ENCODE data around the gene ARHGAP23. TPM values are rescaled to one million over a fixed set of nuclear protein-coding genes. Genes with fewer than 3 reads are reported as not detected.

The ARHGAP23 gene
- 1 to 10 TPM; 1.3 to 1.4 TPM for total RNA-seq

- ChIA-PET POLR2A (no interaction called here), CTCF (interaction anchor here (1.1 kb wide), 1 partner anchor 79 kb away, joined by 7 read pairs; no protein-coding TSS in a partner anchor)
- DNase-seq: peak; percentile 44
- Mint-ChIP-seq H3K9me3 (no peaks in the 10 kb centered on the region), H3K27ac (no peak within 1 kb of the TSS), H3K27me3 (peaks cover 22% of the 10 kb centered on the region), H3K4me1 (ENCODE audit: low read depth) (peaks cover 4% of the 10 kb centered on the region), H3K4me3 (peak within 1 kb of the TSS; percentile 24), H3K36me3 (no peaks in the 10 kb centered on the region)
- intact Hi-C loops (cut with micrococcal nuclease): no loop called here
Measured at GRCh38 chr17:38428112-38428642, at the start of gene ARHGAP23. Gene ARHGAP23, plus strand, starts transcription at chr17:38428464. Its CDS starts 22 bp downstream, at chr17:38428486.

GRCh38 chr17:38379448-38379847 is 48.8 kb upstream of the ARHGAP23 start:
- no peak overlapping the region for H3K27ac Mint-ChIP-seq
- peaks cover 16% of the 10 kb centered on the region for H3K36me3 Mint-ChIP-seq
- intact Hi-C loops (cut with micrococcal nuclease): no loop called here
- no peaks in the 10 kb centered on the region for H3K4me1 Mint-ChIP-seq (ENCODE audit: low read depth)
- POLR2A ChIA-PET: interaction anchor here (0.6 kb wide), 1 partner anchor 27 kb away, joined by 3 read pairs; no protein-coding TSS in a partner anchor
- H3K4me3 Mint-ChIP-seq: no peak overlapping the region
- H3K27me3 Mint-ChIP-seq: no peaks in the 10 kb centered on the region
- H3K9me3 Mint-ChIP-seq: no peaks in the 10 kb centered on the region
- DNase-seq: no peak
- CTCF ChIA-PET: interaction anchor here (3.2 kb wide), 1 partner anchor 30 kb away, joined by 14 read pairs; no protein-coding TSS in a partner anchor

GRCh38 chr17:38395090-38395489 is 33.2 kb upstream of the ARHGAP23 start:
- H3K36me3 Mint-ChIP-seq: peaks cover 20% of the 10 kb centered on the region
- no peak overlapping the region for H3K27ac Mint-ChIP-seq
- no peak overlapping the region for H3K4me3 Mint-ChIP-seq
- H3K4me1 Mint-ChIP-seq (ENCODE audit: low read depth): no peaks in the 10 kb centered on the region
- CTCF ChIA-PET: interaction anchor here (1.2 kb wide), 1 partner anchor 45 kb away, joined by 4 read pairs; no protein-coding TSS in a partner anchor
- intact Hi-C loops (cut with micrococcal nuclease): no loop called here
- DNase-seq: no peak
- H3K27me3 Mint-ChIP-seq: no peaks in the 10 kb centered on the region
- POLR2A ChIA-PET: no interaction called here
- no peaks in the 10 kb centered on the region for H3K9me3 Mint-ChIP-seq

GRCh38 chr17:38397227-38397626 is 31.0 kb upstream of the ARHGAP23 start:
- Mint-ChIP-seq H3K27ac (no peak overlapping the region), H3K4me1 (ENCODE audit: low read depth) (no peaks in the 10 kb centered on the region), H3K9me3 (no peaks in the 10 kb centered on the region), H3K4me3 (no peak overlapping the region), H3K27me3 (no peaks in the 10 kb centered on the region), H3K36me3 (peaks cover 23% of the 10 kb centered on the region)
- intact Hi-C loops (cut with micrococcal nuclease): no loop called here
- DNase-seq: no peak
- CTCF ChIA-PET: no interaction called here
- POLR2A ChIA-PET: no interaction called here

- H3K27ac Mint-ChIP-seq: no peak overlapping the region
- no peaks in the 10 kb centered on the region for H3K27me3 Mint-ChIP-seq
- ChIA-PET CTCF (interaction anchor here (2.0 to 2.4 kb wide), 2 partner anchors 24 to 51 kb away, joined by 7 to 12 read pairs; no protein-coding TSS in a partner anchor), POLR2A (no interaction called here)
- no peak for DNase-seq
- intact Hi-C loops (cut with micrococcal nuclease): no loop called here
- H3K9me3 Mint-ChIP-seq: no peaks in the 10 kb centered on the region
- H3K4me3 Mint-ChIP-seq: no peak overlapping the region
- H3K4me1 Mint-ChIP-seq (ENCODE audit: low read depth): no peaks in the 10 kb centered on the region
- H3K36me3 Mint-ChIP-seq: peaks cover 23% of the 10 kb centered on the region
Measured at GRCh38 chr17:38400286-38400685, 28.0 kb upstream of the ARHGAP23 start.

- intact Hi-C loops (cut with micrococcal nuclease): no loop called here
- H3K9me3 Mint-ChIP-seq: no peaks in the 10 kb centered on the region
- no peak overlapping the region for H3K27ac Mint-ChIP-seq
- H3K27me3 Mint-ChIP-seq: no peaks in the 10 kb centered on the region
- POLR2A ChIA-PET: interaction anchor here (0.9 kb wide), 1 partner anchor 52 kb away, joined by 3 read pairs; no protein-coding TSS in a partner anchor
- DNase-seq: no peak
- no peak overlapping the region for H3K4me3 Mint-ChIP-seq
- H3K4me1 Mint-ChIP-seq (ENCODE audit: low read depth): no peaks in the 10 kb centered on the region
- H3K36me3 Mint-ChIP-seq: peaks cover 15% of the 10 kb centered on the region
- CTCF ChIA-PET: interaction anchor here (1.3 to 2.4 kb wide), 3 partner anchors 22 to 79 kb away, joined by 3 to 12 read pairs (median 7); no protein-coding TSS in a partner anchor
Measured at GRCh38 chr17:38401459-38401858, 26.8 kb upstream of the ARHGAP23 start.

- Mint-ChIP-seq H3K27me3 (no peaks in the 10 kb centered on the region), H3K9me3 (no peaks in the 10 kb centered on the region), H3K27ac (no peak overlapping the region), H3K4me1 (ENCODE audit: low read depth) (no peaks in the 10 kb centered on the region), H3K36me3 (peaks cover 7% of the 10 kb centered on the region), H3K4me3 (no peak overlapping the region)
- intact Hi-C loops (cut with micrococcal nuclease): no loop called here
- ChIA-PET POLR2A (no interaction called here), CTCF (interaction anchor here (0.6 to 2.4 kb wide), 4 partner anchors 12 to 689 kb away, joined by 3 to 12 read pairs (median 6); no protein-coding TSS in a partner anchor)
- no peak for DNase-seq
Measured at GRCh38 chr17:38402897-38403296, 25.4 kb upstream of the ARHGAP23 start.

GRCh38 chr17:38403491-38403890 is 24.8 kb upstream of the ARHGAP23 start:
- no peak overlapping the region for H3K4me3 Mint-ChIP-seq
- no peak for DNase-seq
- H3K9me3 Mint-ChIP-seq: no peaks in the 10 kb centered on the region
- intact Hi-C loops (cut with micrococcal nuclease): no loop called here
- H3K27ac Mint-ChIP-seq: no peak overlapping the region
- ChIA-PET POLR2A (interaction anchor here (0.6 kb wide), 1 partner anchor 1148 kb away, joined by 3 read pairs; no protein-coding TSS in a partner anchor), CTCF (interaction anchor here (0.6 to 2.1 kb wide), 5 partner anchors 11 to 688 kb away, joined by 3 to 8 read pairs (median 3); no protein-coding TSS in a partner anchor)
- H3K27me3 Mint-ChIP-seq: no peaks in the 10 kb centered on the region
- H3K36me3 Mint-ChIP-seq: peaks cover 6% of the 10 kb centered on the region
- no peaks in the 10 kb centered on the region for H3K4me1 Mint-ChIP-seq (ENCODE audit: low read depth)

- Mint-ChIP-seq H3K9me3 (no peaks in the 10 kb centered on the region), H3K4me1 (ENCODE audit: low read depth) (no peaks in the 10 kb centered on the region), H3K4me3 (no peak overlapping the region), H3K27ac (no peak overlapping the region), H3K27me3 (no peaks in the 10 kb centered on the region), H3K36me3 (peaks cover 6% of the 10 kb centered on the region)
- POLR2A ChIA-PET: no interaction called here
- intact Hi-C loops (cut with micrococcal nuclease): no loop called here
- CTCF ChIA-PET: interaction anchor here (0.7 to 1.6 kb wide), 3 partner anchors 10 to 55 kb away, joined by 3 to 4 read pairs (median 3); no protein-coding TSS in a partner anchor
- no peak for DNase-seq
Measured at GRCh38 chr17:38404174-38404943, 23.9 kb upstream of the ARHGAP23 start.

GRCh38 chr17:38405654-38406053 is 22.6 kb upstream of the ARHGAP23 start:
- CTCF ChIA-PET: interaction anchor here (1.4 kb wide), 1 partner anchor 57 kb away, joined by 5 read pairs; no protein-coding TSS in a partner anchor

GRCh38 chr17:38410201-38410600 is 18.1 kb upstream of the ARHGAP23 start:
- POLR2A ChIA-PET: no interaction called here
- peaks cover 4% of the 10 kb centered on the region for H3K4me1 Mint-ChIP-seq (ENCODE audit: low read depth)
- no peaks in the 10 kb centered on the region for H3K36me3 Mint-ChIP-seq
- CTCF ChIA-PET: no interaction called here
- H3K27me3 Mint-ChIP-seq: no peaks in the 10 kb centered on the region
- no peaks in the 10 kb centered on the region for H3K9me3 Mint-ChIP-seq
- H3K4me3 Mint-ChIP-seq: no peak overlapping the region
- intact Hi-C loops (cut with micrococcal nuclease): loop anchor here (10.0 kb wide), 1 partner anchor 255 kb away; no protein-coding TSS in a partner anchor
- DNase-seq: no peak
- H3K27ac Mint-ChIP-seq: no peak overlapping the region

More at GRCh38 chr17:38405654-38406053, 22.6 kb upstream of the ARHGAP23 start:
- H3K27ac Mint-ChIP-seq: no peak overlapping the region
- DNase-seq: no peak
- no peaks in the 10 kb centered on the region for H3K4me1 Mint-ChIP-seq (ENCODE audit: low read depth)
- no peaks in the 10 kb centered on the region for H3K36me3 Mint-ChIP-seq
- H3K9me3 Mint-ChIP-seq: no peaks in the 10 kb centered on the region
- intact Hi-C loops (cut with micrococcal nuclease): no loop called here
- POLR2A ChIA-PET: no interaction called here
- no peaks in the 10 kb centered on the region for H3K27me3 Mint-ChIP-seq
- no peak overlapping the region for H3K4me3 Mint-ChIP-seq
